ENCODE data around the gene OTOG.

GRCh38 chr11:17544181-17544622 lies 2.9 kb upstream of the OTOG start, which contains the start of gene USH1C:
- TF ChIP-seq CTCF (IDR thresholded peaks at IDR 0.05) (no peak), POLR2A (IDR thresholded peaks at IDR 0.05) (peak; percentile 46 to 70)

Measured in Peyer's patch (tissue), 4 donors.